T-helper 17 cell (primary cell): ENCODE data around the gene SLC35F1. TPM values are rescaled to one million over a fixed set of nuclear protein-coding genes. Genes with fewer than 3 reads are reported as not detected.
"Not testable (repeated sequence)": the region's sequence is repeated elsewhere in the genome, so short reads cannot be mapped to it uniquely, and the experiment has no call there.

ENCODE experiments used
- ATAC-seq: fragments of 150-1000 bp; cut with Tn5 transposase; 2 replicates; pipeline ENCODE4 v1.10.0; 2021; ENCODE audit warnings: mild to moderate bottlenecking, moderate library complexity
- DNase-seq, 3 donors: peaks; one replicate each; pipeline versions ENCODE4 v3.0.0 to v3.0.0-alpha.2; 2020 to 2021
- H3K9me3 ChIP-seq: one replicate; pipeline ENCODE4 v1.7.0; 2013; ENCODE audit warnings: low read length, mild to moderate bottlenecking; ENCODE audit not compliant: control insufficient read depth, poor library complexity, severe bottlenecking
- H3K27ac Mint-ChIP-seq: one replicate; pipeline ENCODE4 v1.8.0; 2022; ENCODE audit warnings: mild to moderate bottlenecking, moderate library complexity, mixed read lengths
- H3K27me3 Mint-ChIP-seq: one replicate; pipeline ENCODE4 v1.8.0; 2022; ENCODE audit warnings: mixed read lengths
- H3K36me3 Mint-ChIP-seq: one replicate; pipeline ENCODE4 v1.8.0; 2022; ENCODE audit warnings: low read depth, mixed read lengths
- H3K4me1 Mint-ChIP-seq: one replicate; pipeline ENCODE4 v1.8.0; 2022; ENCODE audit warnings: mild to moderate bottlenecking, mixed read lengths
- H3K4me3 Mint-ChIP-seq: one replicate; pipeline ENCODE4 v1.8.0; 2022; ENCODE audit warnings: mild to moderate bottlenecking, moderate library complexity, mixed read lengths
- total RNA-seq, 4 donors: library from RNA in 2 of 4; stranded (reverse) in 2 of 4; gene quantifications; one replicate each; pipeline ENCODE4 v1.2.3 and lab custom pipeline; 2022 to 2026

SLC35F1 gene
- not detected for total RNA-seq
- total RNA-seq (lab: John Stamatoyannopoulos, UW), result 0 reads per million in 2 donors

GRCh38 chr6:117906958-117907600, at the start of gene SLC35F1:
Gene SLC35F1 (plus strand): TSS chr6:117907264.
- Mint-ChIP-seq H3K4me3 (peak within 1 kb of the TSS; percentile 84), H3K4me1 (no peaks in the 10 kb centered on the region), H3K27ac (no peak within 1 kb of the TSS), H3K36me3 (peaks cover 3% of the 10 kb centered on the region), H3K27me3 (peaks cover 61% of the 10 kb centered on the region)
- H3K9me3 ChIP-seq, result no peaks in the 10 kb centered on the region
- ATAC-seq (peak; percentile 61), DNase-seq (peak in 1 of 3 donors; percentile 10)

- not testable (repeated sequence) for DNase-seq, ATAC-seq
Observed at GRCh38 chr6:117858601-117859000, 48.5 kb upstream of the SLC35F1 start.

GRCh38 chr6:117861545-117861944, 45.5 kb upstream of the SLC35F1 start:
- Mint-ChIP-seq H3K36me3 (no peaks in the 10 kb centered on the region), H3K4me3 (no peak overlapping the region), H3K27me3 (no peaks in the 10 kb centered on the region), H3K4me1 (no peaks in the 10 kb centered on the region), H3K27ac (no peak overlapping the region)
- ATAC-seq (no peak), DNase-seq (no peak)
- H3K9me3 ChIP-seq, result peaks cover 3% of the 10 kb centered on the region

More at GRCh38 chr6:117858601-117859000, 48.5 kb upstream of the SLC35F1 start:
- not testable (repeated sequence) for H3K27me3 Mint-ChIP-seq, H3K4me3 Mint-ChIP-seq, H3K27ac Mint-ChIP-seq, H3K4me1 Mint-ChIP-seq, H3K36me3 Mint-ChIP-seq, H3K9me3 ChIP-seq

- ATAC-seq (no peak), DNase-seq (no peak)
- Mint-ChIP-seq H3K36me3 (no peaks in the 10 kb centered on the region), H3K4me1 (no peaks in the 10 kb centered on the region), H3K27ac (no peak overlapping the region), H3K27me3 (no peaks in the 10 kb centered on the region), H3K4me3 (no peak overlapping the region)
- H3K9me3 ChIP-seq, result peaks cover 3% of the 10 kb centered on the region
Observed at GRCh38 chr6:117866561-117866960, 40.5 kb upstream of the SLC35F1 start.

GRCh38 chr6:117870486-117871242, 36.4 kb upstream of the SLC35F1 start:
- ATAC-seq (no peak), DNase-seq (no peak)
- no peaks in the 10 kb centered on the region for H3K4me1 Mint-ChIP-seq
- H3K9me3 ChIP-seq, result peaks cover 3% of the 10 kb centered on the region
- no peaks in the 10 kb centered on the region for H3K36me3 Mint-ChIP-seq
- H3K27me3 Mint-ChIP-seq, result no peaks in the 10 kb centered on the region
- H3K27ac Mint-ChIP-seq, result no peak overlapping the region
- no peak overlapping the region for H3K4me3 Mint-ChIP-seq

GRCh38 chr6:117880824-117881223, 26.2 kb upstream of the SLC35F1 start:
- H3K27me3 Mint-ChIP-seq, result peaks cover 18% of the 10 kb centered on the region
- H3K9me3 ChIP-seq, result no peaks in the 10 kb centered on the region
- H3K27ac Mint-ChIP-seq, result no peak overlapping the region
- peaks cover 2% of the 10 kb centered on the region for H3K4me1 Mint-ChIP-seq
- no peak for DNase-seq
- no peak overlapping the region for H3K4me3 Mint-ChIP-seq
- H3K36me3 Mint-ChIP-seq, result no peaks in the 10 kb centered on the region
- no peak for ATAC-seq

GRCh38 chr6:117890172-117890571, 16.9 kb upstream of the SLC35F1 start:
- no peaks in the 10 kb centered on the region for H3K4me1 Mint-ChIP-seq
- ATAC-seq (no peak), DNase-seq (no peak)
- H3K36me3 Mint-ChIP-seq, result no peaks in the 10 kb centered on the region
- H3K4me3 Mint-ChIP-seq, result no peak overlapping the region
- H3K9me3 ChIP-seq, result no peaks in the 10 kb centered on the region
- H3K27me3 Mint-ChIP-seq, result peaks cover 6% of the 10 kb centered on the region
- H3K27ac Mint-ChIP-seq, result no peak overlapping the region

GRCh38 chr6:117906507-117906957, 532 bp upstream of the SLC35F1 start:
- Mint-ChIP-seq H3K4me1 (no peaks in the 10 kb centered on the region), H3K27me3 (peaks cover 56% of the 10 kb centered on the region), H3K4me3 (peak overlapping the region; percentile 84), H3K27ac (no peak overlapping the region), H3K36me3 (peaks cover 3% of the 10 kb centered on the region)
- no peaks in the 10 kb centered on the region for H3K9me3 ChIP-seq
- ATAC-seq (peak; percentile 32), DNase-seq (no peak)

- peaks cover 59% of the 10 kb centered on the region for H3K27me3 Mint-ChIP-seq
- H3K9me3 ChIP-seq, result no peaks in the 10 kb centered on the region
- peak overlapping the region; percentile 84 for H3K4me3 Mint-ChIP-seq
- no peak for ATAC-seq
- peaks cover 3% of the 10 kb centered on the region for H3K36me3 Mint-ChIP-seq
- no peak for DNase-seq
- no peak overlapping the region for H3K27ac Mint-ChIP-seq
- H3K4me1 Mint-ChIP-seq, result no peaks in the 10 kb centered on the region
Observed at GRCh38 chr6:117907601-117908245, 659 bp downstream of the SLC35F1 start.

GRCh38 chr6:117908246-117909068, 1.4 kb downstream of the SLC35F1 start:
- ATAC-seq, result no peak
- Mint-ChIP-seq H3K27me3 (peaks cover 58% of the 10 kb centered on the region), H3K36me3 (peaks cover 3% of the 10 kb centered on the region), H3K27ac (no peak overlapping the region), H3K4me1 (no peaks in the 10 kb centered on the region), H3K4me3 (peak overlapping the region; percentile 59)
- H3K9me3 ChIP-seq, result no peaks in the 10 kb centered on the region
- DNase-seq, result no peak

GRCh38 chr6:117909638-117910037, 2.6 kb downstream of the SLC35F1 start:
- H3K27me3 Mint-ChIP-seq, result peaks cover 46% of the 10 kb centered on the region
- ATAC-seq, result no peak
- no peak overlapping the region for H3K4me3 Mint-ChIP-seq
- DNase-seq, result no peak
- peaks cover 3% of the 10 kb centered on the region for H3K36me3 Mint-ChIP-seq
- no peaks in the 10 kb centered on the region for H3K9me3 ChIP-seq
- no peak overlapping the region for H3K27ac Mint-ChIP-seq
- no peaks in the 10 kb centered on the region for H3K4me1 Mint-ChIP-seq

GRCh38 chr6:117910549-117910948, 3.5 kb downstream of the SLC35F1 start:
- Mint-ChIP-seq H3K27ac (no peak overlapping the region), H3K4me3 (no peak overlapping the region), H3K27me3 (peaks cover 37% of the 10 kb centered on the region), H3K36me3 (peaks cover 3% of the 10 kb centered on the region), H3K4me1 (no peaks in the 10 kb centered on the region)
- DNase-seq (no peak), ATAC-seq (no peak)
- H3K9me3 ChIP-seq, result no peaks in the 10 kb centered on the region

GRCh38 chr6:117911150-117911549, 4.1 kb downstream of the SLC35F1 start:
- Mint-ChIP-seq H3K27ac (no peak overlapping the region), H3K36me3 (peaks cover 3% of the 10 kb centered on the region), H3K27me3 (peaks cover 31% of the 10 kb centered on the region), H3K4me1 (no peaks in the 10 kb centered on the region), H3K4me3 (no peak overlapping the region)
- ATAC-seq (no peak), DNase-seq (no peak)
- no peaks in the 10 kb centered on the region for H3K9me3 ChIP-seq
